DND-41 (cell line): Measurements from ENCODE around the gene FAM228B.

Experiments used
- CTCF ChIP-seq: IDR thresholded peaks from 2 replicates; pipeline ENCODE4 v1.5.1; 2012; ENCODE audit warnings: borderline replicate concordance, low read length, moderate library complexity, mild to moderate bottlenecking; ENCODE audit not compliant: poor library complexity, severe bottlenecking; ENCODE audit errors: extremely low read depth
- EZH2 ChIP-seq: IDR thresholded peaks from 3 replicates; pipeline ENCODE4 v1.6.1; 2012; ENCODE audit warnings: borderline replicate concordance, low read depth, mild to moderate bottlenecking, moderate library complexity, low read length, inconsistent platforms; ENCODE audit not compliant: severe bottlenecking

GRCh38 chr2:24106786-24107185 is 16.5 kb upstream of the FAM228B start:
- TF ChIP-seq CTCF (no peak), EZH2 (no peak)
